GM23338 (cell line): Measurements from ENCODE around the gene GNB1. TPM values are rescaled to one million over a fixed set of nuclear protein-coding genes. Genes with fewer than 3 reads are reported as not detected.
"Not testable (repeated sequence)": the region's sequence is repeated elsewhere in the genome, so short reads cannot be mapped to it uniquely, and the experiment has no call there.

Experiments
- ATAC-seq: fragments of 200-7000 bp; cut with Tn5 transposase; 3 replicates; pipeline ENCODE4 v1.9.1; 2020
- DNase-seq: peaks from one replicate; pipeline ENCODE4 v3.0.0-alpha.2; 2015; ENCODE audit warnings: low spot score
- H2AFZ ChIP-seq: fragments of 200-600 bp; sonication (generic); 2 replicates; pipeline ENCODE4 v1.8.0; 2016; ENCODE audit warnings: antibody characterized with exemption, mild to moderate bottlenecking, moderate library complexity
- H3F3A ChIP-seq: fragments of 200-600 bp; sonication (generic); replicated peaks from 2 replicates; pipeline ENCODE4 v1.8.0; 2017; ENCODE audit warnings: antibody characterized with exemption, mixed run types, low read depth
- H3K27ac ChIP-seq: fragments of 200-600 bp; sonication (generic); 2 replicates; pipeline ENCODE4 v1.6.1; 2016; ENCODE audit warnings: low read depth
- H3K27me3 ChIP-seq: fragments of 200-600 bp; sonication (generic); 2 replicates; pipeline ENCODE4 v1.8.0; 2016; ENCODE audit warnings: mild to moderate bottlenecking, mixed run types, moderate library complexity; ENCODE audit not compliant: insufficient read depth
- H3K36me3 ChIP-seq: fragments of 200-600 bp; sonication (generic); 2 replicates; pipeline ENCODE4 v1.8.0; 2016; ENCODE audit warnings: mild to moderate bottlenecking; ENCODE audit not compliant: insufficient read depth
- H3K4me1 ChIP-seq: fragments of 200-600 bp; sonication (generic); 2 replicates; pipeline ENCODE4 v1.8.0; 2016; ENCODE audit warnings: mild to moderate bottlenecking, moderate library complexity; ENCODE audit not compliant: insufficient read depth
- H3K4me2 ChIP-seq: fragments of 200-600 bp; sonication (generic); 2 replicates; pipeline ENCODE4 v1.7.1; 2017; ENCODE audit warnings: mixed run types
- H3K4me3 ChIP-seq: fragments of 200-600 bp; sonication (generic); 2 replicates; pipeline ENCODE4 v1.6.1; 2016; ENCODE audit warnings: mixed run types
- H3K79me2 ChIP-seq: fragments of 200-600 bp; sonication (generic); replicated peaks from 2 replicates; pipeline ENCODE4 v1.8.0; 2017; ENCODE audit warnings: mild to moderate bottlenecking; ENCODE audit not compliant: insufficient read depth
- H3K9me2 ChIP-seq: fragments of 200-600 bp; sonication (generic); 2 replicates; pipeline ENCODE4 v1.8.0; 2017; ENCODE audit not compliant: insufficient read depth
- H4K20me1 ChIP-seq: fragments of 200-600 bp; sonication (generic); replicated peaks from 2 replicates; pipeline ENCODE4 v1.8.0; 2017; ENCODE audit warnings: mild to moderate bottlenecking; ENCODE audit not compliant: insufficient read depth
- H3K27ac Mint-ChIP-seq: 2 replicates; pipeline ENCODE4 v1.8.0; 2020; ENCODE audit warnings: inconsistent platforms, mild to moderate bottlenecking, moderate library complexity, mixed read lengths
- H3K27me3 Mint-ChIP-seq: 3 replicates; pipeline ENCODE4 v1.8.0; 2022; ENCODE audit warnings: low read depth, mild to moderate bottlenecking, moderate library complexity, mixed read lengths, inconsistent platforms; ENCODE audit not compliant: insufficient read depth, poor library complexity
- H3K36me3 Mint-ChIP-seq: 3 replicates; pipeline ENCODE4 v1.8.0; 2021; ENCODE audit warnings: low read depth, mild to moderate bottlenecking, inconsistent platforms, moderate library complexity, mixed read lengths
- H3K4me1 Mint-ChIP-seq: 3 replicates; pipeline ENCODE4 v1.8.0; 2020; ENCODE audit warnings: mild to moderate bottlenecking, inconsistent platforms, mixed read lengths
- H3K4me3 Mint-ChIP-seq: 3 replicates; pipeline ENCODE4 v1.8.0; 2021; ENCODE audit warnings: moderate library complexity, mild to moderate bottlenecking, inconsistent platforms, mixed read lengths
- H3K9me3 Mint-ChIP-seq: 3 replicates; pipeline ENCODE4 v1.8.0; 2020; ENCODE audit warnings: moderate library complexity, mild to moderate bottlenecking, inconsistent platforms, mixed read lengths
- CREB1 ChIP-seq: fragments of 250-450 bp; sonication (Bioruptor Pico); IDR thresholded peaks from 2 replicates; pipeline ENCODE4 v1.5.0; 2020; ENCODE audit warnings: low read depth, mild to moderate bottlenecking, moderate library complexity
- CTCF ChIP-seq, 2 experiments: fragments of 200-600 bp in 1 of 2; sonication (generic) in 1 of 2; conservative IDR thresholded peaks; 2 replicates each; pipeline versions ENCODE4 v1.5.1 to v1.6.1; 2016 to 2017; ENCODE audit warnings: antibody characterized with exemption in 2 of 2, low read depth in 2 of 2, mild to moderate bottlenecking in 2 of 2, moderate library complexity in 1 of 2
- EZH2 ChIP-seq: fragments of 200-600 bp; sonication (generic); IDR thresholded peaks from one replicate; pipeline ENCODE4 v1.8.0; 2017; ENCODE audit warnings: antibody characterized with exemption, mild to moderate bottlenecking, low read depth; ENCODE audit not compliant: unreplicated experiment
- EZH2phosphoT487 ChIP-seq: fragments of 200-600 bp; sonication (generic); IDR thresholded peaks from one replicate; pipeline ENCODE4 v1.8.1; 2018; ENCODE audit warnings: antibody characterized with exemption; ENCODE audit not compliant: unreplicated experiment
- NANOG ChIP-seq: IDR thresholded peaks from 2 replicates; pipeline ENCODE4 v1.6.1; 2016; ENCODE audit warnings: antibody characterized with exemption, borderline replicate concordance
- POLR2AphosphoS5 ChIP-seq: IDR thresholded peaks from 2 replicates; pipeline ENCODE4 v1.6.1; 2016; ENCODE audit warnings: antibody characterized with exemption, low read depth
- ZNF462 ChIP-seq: fragments of 250-450 bp; sonication (Bioruptor Pico); IDR thresholded peaks from 2 replicates; pipeline ENCODE4 v1.5.0; 2020; ENCODE audit warnings: mild to moderate bottlenecking, moderate library complexity
- polyA plus RNA-seq: library from polyadenylated mRNA; unstranded; fragments of >200 nt; fragmentation: Nextera tagmentation; extraction: Ambion mirVana; gene quantifications from 2 replicates; pipeline ENCODE4 v1.2.1, GENCODE V29; 2016
- total RNA-seq: library from RNA; depleted of rRNA; stranded (reverse); fragments of >200 nt; shearing (Covaris generic); gene quantifications from 2 replicates; pipeline ENCODE4 v1.2.3, GENCODE V29; 2014

Gene GNB1
- total and polyA plus RNA-seq, 2 experiments from 2014 or later = 65.4 to 138 TPM

- no peak for TF ChIP-seq ZNF462 (CRISPR knock-in tag)
Observed at GRCh38 chr1:1937061-1937460, 46.2 kb upstream of the GNB1 start (continued).

- not testable (repeated sequence) for DNase-seq, H3K4me1 Mint-ChIP-seq, H3K36me3 ChIP-seq, H4K20me1 ChIP-seq, H3K36me3 Mint-ChIP-seq, H3K4me2 ChIP-seq, H3K27ac Mint-ChIP-seq, H3K4me3 Mint-ChIP-seq, ATAC-seq, H3K9me3 Mint-ChIP-seq, H3K4me3 ChIP-seq, H3K27ac ChIP-seq, H3K4me1 ChIP-seq, H3K79me2 ChIP-seq, H3K27me3 ChIP-seq, H3F3A ChIP-seq, H2AFZ ChIP-seq, H3K9me2 ChIP-seq, H3K27me3 Mint-ChIP-seq
Observed at GRCh38 chr1:1934848-1935247, 44.0 kb upstream of the GNB1 start.

GRCh38 chr1:1929639-1930545 is 39.0 kb upstream of the GNB1 start:
- Histone ChIP-seq H4K20me1 (no peaks in the 10 kb centered on the region), H3K79me2 (no peaks in the 10 kb centered on the region), H3K27ac (no peak overlapping the region), H3K4me2 (no peak overlapping the region), H3K36me3 (no peaks in the 10 kb centered on the region), H3F3A (0 out of 2 replicates have a peak, but pooled peaks cover 10% of the 10 kb centered on the region), H3K4me3 (no peak overlapping the region), H3K4me1 (no peaks in the 10 kb centered on the region), H3K27me3 (no peaks in the 10 kb centered on the region), H2AFZ (no peak overlapping the region), H3K9me2 (0 out of 2 replicates have a peak, but pooled peaks cover 3% of the 10 kb centered on the region)
- Mint-ChIP-seq H3K4me1 (no peaks in the 10 kb centered on the region), H3K27ac (no peak overlapping the region), H3K9me3 (peaks cover 15% of the 10 kb centered on the region), H3K4me3 (no peak overlapping the region), H3K36me3 (no peaks in the 10 kb centered on the region), H3K27me3 (peaks cover 3% of the 10 kb centered on the region)
- DNase-seq (no peak), ATAC-seq (no peak)
- TF ChIP-seq POLR2AphosphoS5 (no peak), CTCF (conservative IDR thresholded peaks at IDR 0.05; ENCODE audit: low read depth in 2 of 2) (no peak), EZH2phosphoT487 (no peak), EZH2 (no peak), CREB1 (CRISPR knock-in tag) (no peak), NANOG (no peak)
